Kidney glomerular epithelial cell (primary cell): Measurements from ENCODE around the gene DAPK3.

Experiments
- DNase-seq: peaks from one replicate; lab custom pipeline; 2025; lab: John Stamatoyannopoulos, UW

Gene DAPK3

GRCh38 chr19:3910105-3910504 is 60.8 kb downstream of the DAPK3 start:
- DNase-seq: no peak
